Stimulated activated CD8-positive, alpha-beta memory T cell treated with anti-CD3 and anti-CD28 coated beads, Interleukin-7, amount 100 ng/mL, for 24 hours (primary cell): Measurements from ENCODE around the gene COX8A.
"Not testable (repeated sequence)": the region's sequence is repeated elsewhere in the genome, so short reads cannot be mapped to it uniquely, and the experiment has no call there.

ENCODE experiments used
- DNase-seq: peaks from one replicate; pipeline ENCODE4 v3.0.0-alpha.2; 2020; ENCODE audit warnings: low read depth

The COX8A gene, protein sequence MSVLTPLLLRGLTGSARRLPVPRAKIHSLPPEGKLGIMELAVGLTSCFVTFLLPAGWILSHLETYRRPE

DNA sequence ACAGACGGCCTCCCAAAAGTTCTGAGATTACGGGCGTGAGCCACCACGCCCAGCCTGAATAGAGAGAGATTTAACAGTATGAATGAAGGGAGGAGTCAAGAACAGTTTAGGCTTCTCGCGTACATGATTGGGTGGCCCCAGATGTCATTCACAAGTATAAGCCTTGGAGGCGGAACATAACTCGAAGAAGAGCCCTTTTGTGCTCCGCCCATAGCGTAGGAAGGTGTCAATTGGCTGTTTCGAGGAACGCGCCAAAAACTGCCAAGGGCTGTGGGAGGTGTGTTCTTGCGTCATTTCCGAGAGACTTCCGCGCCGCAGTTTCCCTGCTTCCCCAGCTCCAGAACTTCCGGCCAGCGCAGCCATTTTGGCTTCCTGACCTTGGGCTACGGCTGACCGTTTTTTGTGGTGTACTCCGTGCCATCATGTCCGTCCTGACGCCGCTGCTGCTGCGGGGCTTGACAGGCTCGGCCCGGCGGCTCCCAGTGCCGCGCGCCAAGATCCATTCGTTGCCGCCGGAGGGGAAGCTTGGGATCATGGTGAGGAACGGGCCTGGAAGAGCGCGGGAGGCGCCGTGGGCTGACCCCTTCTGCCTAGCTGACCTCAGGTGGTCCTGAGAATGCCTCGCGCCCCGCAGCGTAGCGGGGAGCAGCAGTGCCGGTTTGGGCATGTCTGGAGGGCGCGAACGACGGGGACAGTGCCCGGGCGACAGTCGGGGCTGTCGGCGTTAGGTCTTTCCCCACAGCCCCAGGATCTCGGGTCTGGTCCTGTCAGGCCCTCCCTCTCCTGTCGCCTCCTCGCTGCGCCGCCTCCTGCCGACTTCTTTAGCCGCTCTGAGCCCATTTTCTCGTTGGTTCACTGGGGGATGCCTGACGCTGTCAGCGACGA lies at the start of gene COX8A:
Gene COX8A (plus strand): TSS at position 362 of the 885 bp plus-strand sequence. CDS start 61 bp downstream, at position 423.
- DNase-seq, result peak; percentile 87

DNA sequence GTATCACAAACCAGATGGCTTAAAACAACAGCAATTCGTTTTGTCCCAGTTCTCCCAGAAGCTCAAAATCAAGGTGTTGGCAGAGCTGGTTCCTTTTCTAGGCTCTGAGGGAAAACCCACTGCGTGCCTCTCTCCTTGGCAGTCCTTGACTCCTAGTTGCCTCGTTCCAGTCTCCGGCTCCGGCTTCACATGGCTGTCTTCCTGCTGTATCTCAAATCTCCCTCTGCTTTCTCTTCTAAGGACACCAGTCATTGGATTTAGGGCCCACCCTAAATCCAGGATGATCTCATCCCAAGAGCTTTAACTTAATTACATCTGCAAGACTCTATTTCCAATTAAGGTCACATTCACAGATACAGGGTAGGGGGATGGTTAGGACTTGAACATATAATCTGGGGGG lies 44.8 kb upstream of the COX8A start:
- no peak for DNase-seq

DNA sequence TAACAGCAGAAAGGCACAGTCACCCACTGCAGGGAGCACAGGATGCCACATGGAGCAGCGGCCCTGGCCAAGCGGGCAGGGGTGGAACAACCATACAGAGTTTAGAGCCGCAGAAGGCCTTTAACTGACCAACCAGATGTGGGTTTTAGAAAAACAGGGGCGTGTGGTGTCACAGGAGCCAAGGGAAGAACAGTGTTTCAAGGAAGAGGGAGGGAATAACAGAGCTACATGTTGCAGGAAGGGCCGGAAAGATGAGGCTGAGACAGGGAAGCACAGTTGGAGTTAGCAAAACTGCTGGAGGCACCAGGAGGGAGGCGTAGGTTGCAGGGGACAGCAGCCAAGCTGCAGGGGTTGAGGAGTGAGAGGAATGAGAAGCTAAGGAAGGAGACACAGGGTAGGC lies 43.4 kb upstream of the COX8A start:
- DNase-seq, result no peak

GRCh38 chr11:63931876-63932275 lies 42.5 kb upstream of the COX8A start:
- DNase-seq, result no peak

DNA sequence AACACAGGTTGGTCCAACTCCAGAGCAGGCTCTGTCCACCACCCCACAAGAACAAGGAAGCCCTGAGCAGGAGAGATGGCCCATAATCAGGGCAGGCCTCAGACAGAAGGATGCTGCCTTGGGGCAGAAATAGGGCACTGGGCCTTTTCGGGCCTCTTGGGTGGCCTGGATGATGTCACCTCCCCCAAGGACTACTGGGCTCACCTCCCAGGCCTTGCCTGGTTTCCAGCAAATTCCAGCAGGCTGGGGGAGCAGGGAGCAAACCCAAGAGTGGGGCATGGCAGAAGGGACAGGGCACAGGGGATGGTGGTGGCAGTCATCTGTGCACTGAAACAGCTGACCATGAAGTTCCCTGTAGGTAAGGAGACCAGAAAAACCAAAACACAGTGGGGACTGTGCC lies 41.0 kb upstream of the COX8A start:
- no peak for DNase-seq

DNA sequence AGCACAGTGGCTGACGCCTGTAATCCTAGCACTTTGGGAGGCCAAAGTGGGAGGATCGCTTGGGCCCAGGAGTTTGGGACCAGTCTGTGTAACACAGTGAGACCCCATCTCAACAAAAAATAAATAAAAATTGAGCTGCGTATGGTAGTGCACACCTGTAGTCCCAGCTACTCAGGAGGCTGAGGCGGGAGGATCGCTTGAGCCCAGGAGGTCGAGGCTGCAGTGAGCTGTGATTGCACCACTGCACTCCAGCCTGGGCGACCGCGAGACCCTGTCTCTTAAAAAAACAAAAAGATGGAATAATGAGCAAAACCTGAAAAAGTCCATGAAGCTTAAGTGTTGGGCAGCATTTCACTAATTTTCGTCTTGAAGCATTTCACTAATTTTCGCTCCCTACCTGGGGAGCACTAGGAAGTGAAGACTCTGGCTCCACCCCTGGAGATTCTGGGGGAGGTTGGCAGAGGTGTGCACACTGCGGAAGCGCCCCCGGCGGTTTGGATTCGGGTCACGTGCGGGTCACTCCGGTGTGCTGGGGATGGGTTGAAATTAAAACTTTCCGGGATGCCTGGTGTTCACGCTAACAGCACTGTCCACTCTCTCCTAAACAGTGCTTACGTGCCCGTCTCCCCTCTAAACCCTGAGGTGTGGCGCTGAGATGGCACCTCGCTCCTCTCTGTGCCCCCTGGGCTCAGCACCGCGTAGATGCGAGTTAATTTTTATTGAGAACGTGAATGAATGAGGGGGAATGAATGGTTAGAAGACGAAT lies 36.5 kb upstream of the COX8A start:
- no peak for DNase-seq

DNA sequence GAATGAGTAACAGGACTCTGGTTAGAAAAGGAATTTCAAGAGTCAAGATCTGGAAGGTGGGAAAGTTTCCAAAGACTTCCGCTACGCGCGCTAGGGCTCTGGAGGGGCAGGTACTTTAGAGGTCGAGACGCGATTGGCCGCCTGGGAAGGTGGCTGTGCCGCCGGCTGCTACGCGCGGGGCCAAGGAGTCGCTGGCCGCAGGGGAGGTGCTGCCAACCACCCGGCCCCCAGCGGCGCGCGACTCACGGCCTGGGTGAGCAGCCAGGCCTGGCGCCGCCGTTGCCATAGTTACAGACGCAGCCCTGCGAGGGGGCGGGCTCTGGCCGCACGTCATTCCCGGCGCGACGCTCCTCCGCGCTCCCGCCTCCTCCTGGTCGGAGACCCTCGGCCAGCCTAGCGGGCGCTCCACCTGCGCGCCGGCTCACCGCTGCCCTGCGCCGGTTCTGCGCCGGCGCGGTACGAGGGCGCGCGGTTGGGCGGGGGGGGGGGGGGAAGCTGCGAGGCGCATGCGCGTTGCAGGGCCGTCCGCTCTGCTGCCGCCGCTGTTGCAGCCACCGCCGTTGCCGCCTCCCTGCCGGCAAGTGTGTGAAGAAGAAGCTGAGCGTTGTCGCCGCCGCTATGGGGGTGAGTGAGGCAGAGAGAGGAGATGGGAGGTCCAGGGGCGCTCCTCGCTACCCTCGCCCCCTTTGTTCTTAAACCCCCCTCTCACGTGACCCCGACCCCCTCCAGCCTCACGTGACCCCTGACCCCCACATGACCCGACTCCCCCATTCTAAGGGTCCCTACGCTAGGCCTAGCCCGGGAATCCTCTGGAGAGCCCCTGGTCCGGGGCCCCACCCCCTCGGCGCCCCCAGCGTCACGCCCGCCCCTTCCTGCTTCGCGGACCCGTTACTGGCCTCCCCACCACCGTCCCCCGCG lies 35.7 kb upstream of the COX8A start, which contains the start of gene NAA40:
Gene NAA40 (plus strand): TSS at position 524 of the 918 bp plus-strand sequence. CDS start 95 bp downstream, at position 619.
- peak; percentile 88 for DNase-seq

GRCh38 chr11:63939397-63939891 lies 35.0 kb upstream of the COX8A start:
- no peak for DNase-seq

GRCh38 chr11:63940786-63941185 lies 33.6 kb upstream of the COX8A start:
- no peak for DNase-seq

GRCh38 chr11:63941901-63942300 lies 32.5 kb upstream of the COX8A start:
- no peak for DNase-seq

GRCh38 chr11:63942803-63943202 lies 31.6 kb upstream of the COX8A start:
- DNase-seq, result no peak

DNA sequence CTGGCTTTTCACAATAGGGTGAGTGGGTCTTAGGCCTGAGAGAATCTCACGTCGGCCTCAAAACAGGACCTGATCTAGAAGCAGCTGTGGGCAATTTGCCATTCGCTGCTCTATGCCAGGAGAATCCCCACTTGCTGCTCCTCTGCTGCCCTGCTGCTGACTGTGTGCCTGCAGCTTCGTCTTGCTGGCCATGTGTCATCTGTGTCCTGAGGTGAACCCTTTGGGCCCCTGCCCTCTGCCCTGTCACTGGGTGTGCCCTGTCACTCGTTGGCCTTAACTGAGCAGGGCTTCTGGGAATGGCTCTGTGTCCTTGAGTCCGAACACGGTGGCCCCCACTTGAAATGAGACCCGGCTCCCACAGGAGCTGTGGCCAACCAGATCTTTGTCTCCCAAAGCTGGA lies 29.4 kb upstream of the COX8A start:
- no peak for DNase-seq

GRCh38 chr11:63945477-63946163 lies 28.8 kb upstream of the COX8A start:
- DNase-seq, result peak; percentile 15

DNA sequence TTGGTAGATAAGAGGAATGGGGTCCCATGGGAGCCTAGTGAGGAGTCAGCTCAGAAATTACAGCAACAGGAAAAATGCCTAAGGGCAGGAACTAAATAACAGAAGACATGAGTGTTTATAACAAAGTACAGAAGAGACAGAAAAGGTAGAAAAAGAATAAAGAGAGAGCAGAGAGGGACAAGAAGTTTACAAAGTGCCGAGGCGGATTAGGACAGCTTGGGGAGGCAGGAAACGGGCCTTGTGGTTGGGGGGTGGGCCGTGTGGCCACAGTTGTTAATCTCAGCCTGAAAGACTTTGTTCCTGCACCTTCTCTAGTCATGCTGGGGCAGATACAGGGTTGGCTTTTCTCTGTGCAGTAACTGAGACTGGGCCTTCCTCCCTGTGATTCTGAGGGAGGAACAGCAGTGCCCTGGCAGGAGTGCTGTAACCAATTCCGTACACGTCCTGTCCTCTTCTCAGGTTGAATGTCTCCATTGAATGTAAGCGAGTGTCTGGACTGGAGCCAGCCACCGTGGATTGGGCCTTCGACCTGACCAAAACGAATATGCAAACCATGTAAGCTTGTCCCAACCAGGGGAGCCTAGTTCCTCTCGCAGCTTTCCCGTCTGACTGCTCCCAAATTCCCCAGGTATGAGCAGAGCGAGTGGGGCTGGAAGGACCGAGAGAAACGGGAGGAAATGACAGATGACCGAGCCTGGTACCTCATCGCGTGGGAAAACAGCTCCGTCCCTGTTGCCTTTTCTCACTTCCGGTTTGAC lies 22.5 kb upstream of the COX8A start:
- DNase-seq, result no peak

DNA sequence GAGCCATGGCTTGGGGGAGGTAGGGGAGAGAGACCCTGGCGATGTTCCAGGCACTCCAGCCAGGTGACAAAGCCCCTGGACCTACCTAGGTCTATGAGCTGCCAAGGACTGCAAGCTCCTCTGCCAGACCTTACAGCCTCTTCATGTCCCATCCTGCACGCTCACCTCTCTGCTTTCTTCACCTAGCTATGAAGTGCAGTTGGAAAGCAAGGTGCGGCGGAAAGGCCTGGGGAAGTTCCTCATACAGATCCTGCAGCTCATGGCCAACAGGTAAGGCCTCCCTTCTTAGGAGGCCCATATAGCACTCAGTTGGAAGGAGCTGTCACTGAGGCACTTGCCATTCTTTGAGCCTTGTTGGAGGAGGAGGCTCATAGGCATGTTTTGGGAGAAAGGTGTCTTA lies 21.9 kb upstream of the COX8A start:
- DNase-seq, result no peak

DNA sequence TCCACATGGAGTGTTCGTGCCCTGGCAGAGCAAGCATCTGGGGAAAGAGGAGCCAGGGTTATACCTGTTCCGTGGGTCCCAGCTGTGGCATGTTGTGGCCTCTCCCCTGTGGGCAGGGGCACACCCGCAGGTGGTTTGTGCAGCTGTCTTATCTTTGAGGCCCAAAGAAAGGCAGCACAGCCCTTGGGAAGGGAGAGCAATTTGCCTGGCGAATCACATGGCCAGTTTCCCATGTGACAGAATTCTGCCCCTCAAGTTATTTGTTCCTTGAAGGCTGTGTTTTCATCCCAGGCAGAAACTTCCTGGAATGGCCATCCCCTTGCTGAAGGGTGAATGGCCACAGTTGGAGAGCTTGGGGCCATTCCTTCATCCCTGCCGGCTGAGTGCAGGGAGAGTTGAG lies 16.4 kb upstream of the COX8A start:
- DNase-seq, result no peak

GRCh38 chr11:63961608-63962412 lies 12.6 kb upstream of the COX8A start:
- no peak for DNase-seq

GRCh38 chr11:63963895-63964294 lies 10.5 kb upstream of the COX8A start:
- DNase-seq, result not testable (repeated sequence)

- no peak for DNase-seq
Measured at GRCh38 chr11:63966444-63966843, 8.0 kb upstream of the COX8A start.
